K562 (cell line): ENCODE measurements around the gene KLHL29. TPM values are rescaled to one million over a fixed set of nuclear protein-coding genes. Genes with fewer than 3 reads are reported as not detected.

Experiments
- ATAC-seq: fragments of 200-7000 bp; cut with Tn5 transposase; 3 replicates; pipeline ENCODE4 v1.9.1; 2020; ENCODE audit warnings: moderate library complexity
- BruUV-seq: library from RNA; stranded (reverse); fragments of 400-500 nt; replicated peaks from 2 replicates; lab custom pipeline; 2021; lab: Mats Ljungman, UMichigan
- CTCF ChIA-PET: fragments of 300-600 bp; formaldehyde crosslinking; extraction: SDS; loops from one replicate; lab custom pipeline; 2021; ENCODE audit warnings: low intra/inter-chr PET ratio; lab: Yijun Ruan, JAX
- POLR2A ChIA-PET: fragments of 300-600, 350-650 bp; sonication (Branson Sonifier 250); formaldehyde crosslinking; extraction: SDS; loops from one replicate; lab custom pipeline; 2021; ENCODE audit warnings: antibody characterized with exemption, inconsistent platforms; lab: Yijun Ruan, JAX
- DNase-seq, 4 experiments: peaks; one replicate each; pipeline versions ENCODE4 v3.0.0 to v3.0.0-alpha.2; 2011 to 2018; ENCODE audit warnings: low spot score in 3 of 4, mixed read lengths in 3 of 4; ENCODE audit errors: extremely low read depth in 1 of 4
- FAIRE-seq: peaks from 2 replicates; lab custom pipeline; 2011; peaks lifted over from hg19 to GRCh38; lab: Jason Lieb, UNC
- H2AFZ ChIP-seq: 2 replicates; pipeline ENCODE4 v1.6.0; 2011; ENCODE audit warnings: low read depth, low read length, control low read depth, inconsistent platforms
- H3K27ac ChIP-seq: fragments of 200-600 bp; 3 replicates; pipeline ENCODE4 v1.8.0; 2011; ENCODE audit warnings: low read depth, mild to moderate bottlenecking, control low read depth, inconsistent platforms, low read length, moderate library complexity, mixed read lengths; ENCODE audit errors: extremely low read depth
- H3K27me3 ChIP-seq, 2 experiments: fragments of 300-600 bp in 1 of 2; 2 replicates in 1 of 2; 3 replicates in 1 of 2; pipeline versions ENCODE4 v1.6.0 to v1.8.0; 2011; ENCODE audit warnings: inconsistent platforms in 2 of 2, low read length in 2 of 2, mild to moderate bottlenecking in 1 of 2, mixed read lengths in 1 of 2, moderate library complexity in 1 of 2; ENCODE audit not compliant: control insufficient read depth in 2 of 2, insufficient read depth in 2 of 2
- H3K36me3 ChIP-seq: fragments of 300-600 bp; 3 replicates; pipeline ENCODE4 v1.8.0; 2011; ENCODE audit warnings: mild to moderate bottlenecking, low read length, inconsistent platforms; ENCODE audit not compliant: control insufficient read depth, insufficient read depth
- H3K4me1 ChIP-seq, 2 experiments: fragments of 200-600 bp in 1 of 2; replicated peaks in 1 of 2; 2 replicates in 1 of 2; 3 replicates in 1 of 2; pipeline versions ENCODE4 v1.5.1 to v1.8.0; 2011; ENCODE audit warnings: inconsistent platforms in 2 of 2, low read length in 2 of 2, mild to moderate bottlenecking in 1 of 2, mixed read lengths in 1 of 2, moderate library complexity in 1 of 2; ENCODE audit not compliant: control insufficient read depth in 2 of 2, insufficient read depth in 2 of 2
- H3K4me2 ChIP-seq: 2 replicates; pipeline ENCODE4 v1.6.1; 2011; ENCODE audit warnings: low read length, control low read depth, inconsistent platforms, mixed read lengths; ENCODE audit not compliant: insufficient read depth
- H3K4me3 ChIP-seq: fragments of 200-600 bp; sonication (generic), shearing (Covaris generic); 2 replicates; pipeline ENCODE4 v1.5.1; 2016; ENCODE audit warnings: control low read depth, inconsistent platforms
- H3K79me2 ChIP-seq: fragments of 200-600 bp; 3 replicates; pipeline ENCODE4 v1.8.0; 2011; ENCODE audit warnings: low read length, inconsistent platforms; ENCODE audit not compliant: control insufficient read depth, insufficient read depth
- H3K9ac ChIP-seq, 2 experiments: 2 replicates each; pipeline versions ENCODE4 v1.6.0 to v1.6.1; 2011; ENCODE audit warnings: low read depth in 2 of 2, low read length in 2 of 2, control low read depth in 1 of 2, inconsistent platforms in 1 of 2, mild to moderate bottlenecking in 1 of 2, mixed read lengths in 1 of 2; ENCODE audit not compliant: insufficient read depth in 1 of 2
- H3K9me1 ChIP-seq: one replicate; pipeline ENCODE4 v1.6.0; 2011; ENCODE audit warnings: inconsistent platforms, mild to moderate bottlenecking, low read length, moderate library complexity; ENCODE audit not compliant: control insufficient read depth, insufficient read depth
- H3K9me3 ChIP-seq: replicated peaks from 2 replicates; pipeline ENCODE4 v1.5.1; 2011; ENCODE audit warnings: low read depth, low read length, inconsistent platforms; ENCODE audit not compliant: control insufficient read depth, insufficient read depth
- H4K20me1 ChIP-seq: replicated peaks from 2 replicates; pipeline ENCODE4 v1.6.1; 2011; ENCODE audit warnings: low read length, inconsistent platforms, mixed read lengths; ENCODE audit not compliant: control insufficient read depth, insufficient read depth
- BMI1 ChIP-seq: fragments of 150-350 bp; IDR thresholded peaks from 2 replicates; pipeline ENCODE4 v1.6.1; 2014; ENCODE audit warnings: low read length
- CBFA2T3 ChIP-seq: fragments of 450-650 bp; IDR thresholded peaks from 2 replicates; pipeline ENCODE4 v1.6.1; 2017
- CBX8 ChIP-seq: fragments of 200-600 bp; sonication (generic); IDR thresholded peaks from 2 replicates; pipeline ENCODE4 v1.6.1; 2012; ENCODE audit warnings: borderline replicate concordance, mixed run types, low read depth, mild to moderate bottlenecking, moderate library complexity, mixed read lengths, low read length, control low read depth, inconsistent platforms; ENCODE audit not compliant: poor library complexity, severe bottlenecking; ENCODE audit errors: extremely low read depth
- ETV6 ChIP-seq, 3 experiments: fragments of 150-350 bp in 1 of 3; sonication (generic) in 1 of 3; formaldehyde crosslinking in 1 of 3; IDR thresholded peaks; 2 replicates each; pipeline versions ENCODE4 v1.6.1 to v1.8.0; 2014 to 2022; ENCODE audit warnings: borderline replicate concordance in 2 of 3, low read depth in 2 of 3, antibody characterized with exemption in 1 of 3, low read length in 1 of 3, mild to moderate bottlenecking in 1 of 3, missing genetic modification reagents in 1 of 3
- NR3C1 ChIP-seq: sonication (generic); formaldehyde crosslinking; IDR thresholded peaks from 2 replicates; pipeline ENCODE4 v1.8.1; 2022; ENCODE audit warnings: missing genetic modification reagents
- PTBP1 ChIP-seq: fragments of 200-400 bp; formaldehyde crosslinking; IDR thresholded peaks from 2 replicates; pipeline ENCODE4 v1.6.1; 2017; ENCODE audit warnings: low read depth, low read length
- SIN3B ChIP-seq: fragments of 450-650 bp; IDR thresholded peaks from 2 replicates; pipeline ENCODE4 v1.6.1; 2017; ENCODE audit warnings: low read depth, mild to moderate bottlenecking, moderate library complexity
- SPI1 ChIP-seq: IDR thresholded peaks from 2 replicates; pipeline ENCODE4 v1.6.1; 2011; ENCODE audit warnings: low read depth, low read length, control low read depth, borderline replicate concordance
- TSC22D4 ChIP-seq: fragments of 450-650 bp; IDR thresholded peaks from 2 replicates; pipeline ENCODE4 v1.6.1; 2016; ENCODE audit warnings: missing genetic modification characterization, missing biosample characterization, control low read depth
- ZNF134 ChIP-seq: fragments of 250-450 bp; sonication (Bioruptor Pico); conservative IDR thresholded peaks from 2 replicates; pipeline ENCODE4 v1.4.0; 2020
- ZNF175 ChIP-seq: fragments of 200-800 bp; sonication (Bioruptor generic); IDR thresholded peaks from 2 replicates; pipeline ENCODE4 v1.6.1; 2016; ENCODE audit warnings: low read depth, mild to moderate bottlenecking, missing genetic modification characterization, missing compliant biosample characterization
- ZNF197 ChIP-seq: fragments of 200-800 bp; sonication (Bioruptor generic); IDR thresholded peaks from 2 replicates; pipeline ENCODE4 v1.6.1; 2016; ENCODE audit warnings: low read depth, missing genetic modification characterization, missing compliant biosample characterization
- ZNF551 ChIP-seq: fragments of 250-450 bp; sonication (Bioruptor Pico); IDR thresholded peaks from 2 replicates; pipeline ENCODE4 v1.5.0; 2021; ENCODE audit warnings: mild to moderate bottlenecking, moderate library complexity
- whole genome bisulfite sequencing: fragments of 100-300 bp; shearing (Covaris generic); methylation state at CpG from one replicate; pipeline ENCODE4 v1.1.6; 2016; ENCODE audit warnings: low coverage, mixed read lengths; ENCODE audit not compliant: insufficient coverage; ENCODE audit errors: missing lambda C conversion rate; 5-methylcytosine and 5-hydroxymethylcytosine counted together
- in situ Hi-C: fragments of 300-500 bp; cut with MboI; formaldehyde crosslinking; loops from 4 replicates; pipeline ENCODE4 v1.15.0; 2018; ENCODE audit warnings: inconsistent platforms, mixed read lengths
- intact Hi-C: fragments of 100-400 bp; cut with micrococcal nuclease; formaldehyde crosslinking; loops from 2 replicates; pipeline ENCODE4 v1.14.2; 2022
- polyA plus RNA-seq, 8 experiments: library from polyadenylated mRNA; depleted of rRNA in 4 of 8; stranded (reverse) in 5 of 8; unstranded in 3 of 8; fragments of >200 nt; fragmentation: Nextera tagmentation in 2 of 8; fragmentation: Illumina TruSeq in 1 of 8; extraction: Ambion mirVana in 2 of 8; extraction: Trizol in 1 of 8; gene quantifications; 2 replicates each; pipeline versions ENCODE4 v1.2.1 to v1.2.3, GENCODE V29; 2011 to 2014; ENCODE audit warnings: inconsistent platforms in 1 of 8, missing spikeins in 1 of 8
- total RNA-seq, 7 experiments: library from RNA; depleted of rRNA in 6 of 7; stranded (reverse); fragments of >200 nt in 6 of 7; fragmentation: Illumina TruSeq in 2 of 7; extraction: Trizol in 2 of 7; gene quantifications; 2 replicates each; pipeline versions ENCODE4 v1.2.1 to v1.2.3, GENCODE V29; 2011 to 2021; ENCODE audit warnings: low replicate concordance in 1 of 7
- TF ChIP-seq, protein P1 (sequence below): fragments of 250-450 bp; sonication (Bioruptor Pico); IDR thresholded peaks from 2 replicates; pipeline ENCODE4 v1.4.0; 2020
- TF ChIP-seq, protein P2 (sequence below): fragments of 450-650 bp; IDR thresholded peaks from 2 replicates; pipeline ENCODE4 v1.6.1; 2016; ENCODE audit warnings: missing biosample characterization, missing genetic modification characterization

Gene KLHL29
- total and polyA plus RNA-seq, 9 of the 15 experiments (the other 6 are each of a cell fraction or from before 2014, with no cell fraction given) = 0.03 to 0.31 (median 0.08) TPM; not detected in 1

DNA sequence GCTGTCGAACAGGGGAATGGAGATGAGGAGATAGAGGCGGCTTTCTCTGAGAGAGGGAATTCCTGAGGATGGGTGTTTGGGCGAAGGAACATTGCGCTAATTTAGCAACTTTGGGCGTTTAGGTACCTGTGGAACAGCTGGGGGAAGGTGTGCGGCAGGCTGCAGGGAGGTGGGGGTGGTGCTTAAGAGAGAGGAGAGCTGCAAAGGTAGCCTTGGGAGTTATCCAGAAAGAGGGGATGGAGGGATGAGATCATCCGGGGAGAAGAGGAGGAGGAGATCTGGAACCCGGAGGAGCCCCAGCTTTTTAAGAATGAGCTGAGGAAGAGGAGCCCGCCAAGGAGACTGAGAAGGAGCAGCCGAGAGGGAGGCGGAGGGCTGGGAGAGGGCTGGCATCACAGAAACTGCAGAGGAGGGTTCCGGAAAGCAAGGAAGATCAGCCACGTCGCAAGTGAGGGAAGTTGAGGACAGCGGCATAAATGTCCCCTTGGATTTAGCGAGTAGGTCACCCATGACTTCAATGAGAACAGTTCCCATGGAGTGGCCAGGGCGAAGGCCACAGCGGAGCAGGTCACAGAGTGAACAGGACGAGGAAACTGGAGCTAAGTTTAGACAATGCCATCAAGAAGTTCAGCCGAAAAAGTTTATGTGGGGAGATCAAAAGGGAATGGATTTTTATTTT, 174.7 kb downstream of the KLHL29 start:
- intact Hi-C loops = no loop called here
- H3K36me3 ChIP-seq = no peaks in the 10 kb centered on the region
- H3K79me2 ChIP-seq = no peaks in the 10 kb centered on the region
- peaks cover 17% of the 10 kb centered on the region; the same call in 1 of the 2 replicates for H4K20me1 ChIP-seq
- no peaks in the 10 kb centered on the region; a peak in 1 of 5 replicates for H3K4me1 ChIP-seq
- H3K27ac ChIP-seq = no peak overlapping the region
- DNase-seq = no peak
- in situ Hi-C loops = no loop called here
- H3K9ac ChIP-seq = no peak overlapping the region
- 2% methylated on average over 20 of the region's 20 CpGs for WGBS
- H3K9me3 ChIP-seq = no peaks in the 10 kb centered on the region
- ATAC-seq = no peak
- no peak overlapping the region for H3K4me3 ChIP-seq
- ChIA-PET CTCF (no interaction called here), POLR2A (no interaction called here)
- no peak for TF ChIP-seq ETV6 (IDR thresholded peaks at IDR 0.05; ENCODE audit: borderline replicate concordance in 1 of 2, low read depth in 2 of 2, low read length in 1 of 2)
- no peak for TF ChIP-seq ETV6 (CRISPR knock-in tag; IDR thresholded peaks at IDR 0.05; ENCODE audit: borderline replicate concordance)
- no peak for TF ChIP-seq ZNF175 (CRISPR knock-in tag)
- no peak for TF ChIP-seq SIN3B
- TF ChIP-seq CBX8 = no peak
- TF ChIP-seq ZNF134 (CRISPR knock-in tag) = no peak
- TF ChIP-seq PTBP1 = no peak
- TF ChIP-seq NR3C1 (CRISPR knock-in tag) = no peak
- TF ChIP-seq ZNF551 (CRISPR knock-in tag) = no peak
- no peak for TF ChIP-seq TSC22D4 (tag)
- no peak for TF ChIP-seq ZNF197 (CRISPR knock-in tag)
- TF ChIP-seq, protein P1, sequence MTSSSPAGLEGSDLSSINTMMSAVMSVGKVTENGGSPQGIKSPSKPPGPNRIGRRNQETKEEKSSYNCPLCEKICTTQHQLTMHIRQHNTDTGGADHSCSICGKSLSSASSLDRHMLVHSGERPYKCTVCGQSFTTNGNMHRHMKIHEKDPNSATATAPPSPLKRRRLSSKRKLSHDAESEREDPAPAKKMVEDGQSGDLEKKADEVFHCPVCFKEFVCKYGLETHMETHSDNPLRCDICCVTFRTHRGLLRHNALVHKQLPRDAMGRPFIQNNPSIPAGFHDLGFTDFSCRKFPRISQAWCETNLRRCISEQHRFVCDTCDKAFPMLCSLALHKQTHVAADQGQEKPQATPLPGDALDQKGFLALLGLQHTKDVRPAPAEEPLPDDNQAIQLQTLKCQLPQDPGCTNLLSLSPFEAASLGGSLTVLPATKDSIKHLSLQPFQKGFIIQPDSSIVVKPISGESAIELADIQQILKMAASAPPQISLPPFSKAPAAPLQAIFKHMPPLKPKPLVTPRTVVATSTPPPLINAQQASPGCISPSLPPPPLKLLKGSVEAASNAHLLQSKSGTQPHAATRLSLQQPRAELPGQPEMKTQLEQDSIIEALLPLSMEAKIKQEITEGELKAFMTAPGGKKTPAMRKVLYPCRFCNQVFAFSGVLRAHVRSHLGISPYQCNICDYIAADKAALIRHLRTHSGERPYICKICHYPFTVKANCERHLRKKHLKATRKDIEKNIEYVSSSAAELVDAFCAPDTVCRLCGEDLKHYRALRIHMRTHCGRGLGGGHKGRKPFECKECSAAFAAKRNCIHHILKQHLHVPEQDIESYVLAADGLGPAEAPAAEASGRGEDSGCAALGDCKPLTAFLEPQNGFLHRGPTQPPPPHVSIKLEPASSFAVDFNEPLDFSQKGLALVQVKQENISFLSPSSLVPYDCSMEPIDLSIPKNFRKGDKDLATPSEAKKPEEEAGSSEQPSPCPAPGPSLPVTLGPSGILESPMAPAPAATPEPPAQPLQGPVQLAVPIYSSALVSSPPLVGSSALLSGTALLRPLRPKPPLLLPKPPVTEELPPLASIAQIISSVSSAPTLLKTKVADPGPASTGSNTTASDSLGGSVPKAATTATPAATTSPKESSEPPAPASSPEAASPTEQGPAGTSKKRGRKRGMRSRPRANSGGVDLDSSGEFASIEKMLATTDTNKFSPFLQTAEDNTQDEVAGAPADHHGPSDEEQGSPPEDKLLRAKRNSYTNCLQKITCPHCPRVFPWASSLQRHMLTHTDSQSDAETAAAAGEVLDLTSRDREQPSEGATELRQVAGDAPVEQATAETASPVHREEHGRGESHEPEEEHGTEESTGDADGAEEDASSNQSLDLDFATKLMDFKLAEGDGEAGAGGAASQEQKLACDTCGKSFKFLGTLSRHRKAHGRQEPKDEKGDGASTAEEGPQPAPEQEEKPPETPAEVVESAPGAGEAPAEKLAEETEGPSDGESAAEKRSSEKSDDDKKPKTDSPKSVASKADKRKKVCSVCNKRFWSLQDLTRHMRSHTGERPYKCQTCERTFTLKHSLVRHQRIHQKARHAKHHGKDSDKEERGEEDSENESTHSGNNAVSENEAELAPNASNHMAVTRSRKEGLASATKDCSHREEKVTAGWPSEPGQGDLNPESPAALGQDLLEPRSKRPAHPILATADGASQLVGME (CRISPR knock-in tag) = no peak
- no peak for TF ChIP-seq CBFA2T3
- TF ChIP-seq, protein P2, sequence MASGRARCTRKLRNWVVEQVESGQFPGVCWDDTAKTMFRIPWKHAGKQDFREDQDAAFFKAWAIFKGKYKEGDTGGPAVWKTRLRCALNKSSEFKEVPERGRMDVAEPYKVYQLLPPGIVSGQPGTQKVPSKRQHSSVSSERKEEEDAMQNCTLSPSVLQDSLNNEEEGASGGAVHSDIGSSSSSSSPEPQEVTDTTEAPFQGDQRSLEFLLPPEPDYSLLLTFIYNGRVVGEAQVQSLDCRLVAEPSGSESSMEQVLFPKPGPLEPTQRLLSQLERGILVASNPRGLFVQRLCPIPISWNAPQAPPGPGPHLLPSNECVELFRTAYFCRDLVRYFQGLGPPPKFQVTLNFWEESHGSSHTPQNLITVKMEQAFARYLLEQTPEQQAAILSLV = no peak
- no peak for TF ChIP-seq SPI1
- TF ChIP-seq BMI1 = no peak
- H2AFZ ChIP-seq = no peak overlapping the region
- peaks cover 26 to 90% of the 10 kb centered on the region in 2 experiments; a peak in 4 of 5 replicates for H3K27me3 ChIP-seq
- no peak for FAIRE-seq
- BruUV-seq = no TSS peak
- H3K4me2 ChIP-seq = no peak overlapping the region
- no peaks in the 10 kb centered on the region for H3K9me1 ChIP-seq
